Measurements from ENCODE around the gene CD59. TPM values are rescaled to one million over a fixed set of nuclear protein-coding genes. Genes with fewer than 3 reads are reported as not detected.

CD59 gene
- total and polyA plus RNA-seq, 2 of the 4 experiments (the other 2 are of a cell fraction) = 765 to 1,140 TPM

- H4K5ac ChIP-seq (ENCODE audit: low read depth, low read length) = no peak overlapping the region
- no peak overlapping the region for H3K27ac ChIP-seq (ENCODE audit: insufficient read depth, low read length)
- H2BK15ac ChIP-seq (ENCODE audit: low read depth, low read length) = no peak overlapping the region
- H3K27me3 ChIP-seq (ENCODE audit: control insufficient read depth, insufficient read depth, low read length) = no peaks in the 10 kb centered on the region
- no peak overlapping the region for H3K4me3 ChIP-seq (ENCODE audit: insufficient read depth, low read depth, low read length)
- H3K4me2 ChIP-seq (ENCODE audit: low read depth, low read length) = no peak overlapping the region
- H3K9ac ChIP-seq (ENCODE audit: low read depth, low read length) = no peak overlapping the region
- intact Hi-C loops (cut with micrococcal nuclease) (no loop called here), in situ Hi-C loops (cut with MboI; ENCODE audit: low sequenced_read_pairs) (no loop called here), dilution Hi-C loops (cut with HindIII; ENCODE audit: low sequenced_read_pairs, unreplicated experiment) (no loop called here)
- no peaks in the 10 kb centered on the region for H3K79me1 ChIP-seq (ENCODE audit: low read depth in 1 of 2, low read length in 2 of 2)
- H2BK120ac ChIP-seq (ENCODE audit: low read depth, low read length) = no peak overlapping the region
- H3K4me1 ChIP-seq (ENCODE audit: control insufficient read depth, insufficient read depth, low read length) = peaks cover 3% of the 10 kb centered on the region
- H3K9me3 ChIP-seq (ENCODE audit: control insufficient read depth, insufficient read depth, low read length) = no peaks in the 10 kb centered on the region
- ChIA-PET CTCF (no interaction called here), POLR2A (ENCODE audit: unreplicated experiment) (no interaction called here)
- TF ChIP-seq RAD21 (IDR thresholded peaks at IDR 0.05; ENCODE audit: low read length) = no peak
- no peak for TF ChIP-seq SMC3 (IDR thresholded peaks at IDR 0.05; ENCODE audit: low read depth, low read length)
- TF ChIP-seq POLR2A (IDR thresholded peaks at IDR 0.05; ENCODE audit: low read depth, low read length) = no peak
- no peak for TF ChIP-seq ELK1 (IDR thresholded peaks at IDR 0.05; ENCODE audit: borderline replicate concordance, low read depth, low read length)
- no peak for TF ChIP-seq USF2 (IDR thresholded peaks at IDR 0.05; ENCODE audit: low read depth, low read length)
- TF ChIP-seq MAZ (IDR thresholded peaks at IDR 0.05; ENCODE audit: borderline replicate concordance, low read depth, low read length) = no peak
- no peak for TF ChIP-seq MXI1 (IDR thresholded peaks at IDR 0.05; ENCODE audit: borderline replicate concordance, low read depth, low read length)
- no peak for TF ChIP-seq NFE2L2 (IDR thresholded peaks at IDR 0.05; ENCODE audit: low read depth, low read length)
- TF ChIP-seq RCOR1 (IDR thresholded peaks at IDR 0.05; ENCODE audit: insufficient replicate concordance, low read length) = no peak
- TF ChIP-seq CEBPB (IDR thresholded peaks at IDR 0.05; ENCODE audit: low read depth, low read length) = no peak
- no peak for TF ChIP-seq BHLHE40 (IDR thresholded peaks at IDR 0.05; ENCODE audit: low read depth, low read length)
- no peak for TF ChIP-seq CHD1 (IDR thresholded peaks at IDR 0.05; ENCODE audit: low read depth, low read length)
- TF ChIP-seq FOS (IDR thresholded peaks at IDR 0.05; ENCODE audit: low read depth, low read length) = no peak
- no peak for TF ChIP-seq CTCF (conservative IDR thresholded peaks at IDR 0.05; ENCODE audit: low read depth, low read length)
- TF ChIP-seq RFX5 (IDR thresholded peaks at IDR 0.05; ENCODE audit: low read depth, low read length) = no peak
- no peak for TF ChIP-seq MAFK (IDR thresholded peaks at IDR 0.05; ENCODE audit: low read depth, low read length)
- H2BK5ac ChIP-seq (ENCODE audit: low read depth, low read length, poor library complexity, severe bottlenecking) = no peak overlapping the region
- no peak overlapping the region for H3K18ac ChIP-seq (ENCODE audit: low read depth, low read length)
- H2BK20ac ChIP-seq (ENCODE audit: low read depth, low read length) = no peak overlapping the region
- no peak overlapping the region for H3K4ac ChIP-seq (ENCODE audit: low read depth, low read length)
- no TSS peak for BruUV-seq (replicated peaks)
- ATAC-seq (ENCODE audit: low read depth) = no peak
- H4K8ac ChIP-seq (ENCODE audit: low read depth in 2 of 2, low read length in 2 of 2) = no peak overlapping the region
- DNase-seq = no peak
- H4K20me1 ChIP-seq (ENCODE audit: insufficient read depth, low read length) = no peaks in the 10 kb centered on the region
- no peak overlapping the region for H2AK5ac ChIP-seq (ENCODE audit: low read depth, low read length)
- H4K91ac ChIP-seq (ENCODE audit: insufficient read depth, low read depth, low read length) = no peak overlapping the region
- H3K14ac ChIP-seq (replicated peaks; ENCODE audit: low read depth, low read length) = no peak overlapping the region
- no peak overlapping the region for H2AFZ ChIP-seq (replicated peaks; ENCODE audit: low read length, poor library complexity)
- WGBS, 2 experiments (ENCODE audit: extremely low coverage in 2 of 2, insufficient read length in 1 of 2) = 73% methylated on average over 2 of the region's 11 CpGs; no CpG with 5 or more reads in 1 of the 2 experiments
- H3K36me3 ChIP-seq (ENCODE audit: control insufficient read depth, insufficient read depth, low read length) = no peaks in the 10 kb centered on the region
- H2AK9ac ChIP-seq (replicated peaks; ENCODE audit: low read depth, low read length, poor library complexity) = no peak overlapping the region
- H3K9me1 ChIP-seq (ENCODE audit: insufficient read depth, low read length) = peaks cover 2% of the 10 kb centered on the region; the same call in 1 of the 2 replicates
- no peak overlapping the region for H3K23ac ChIP-seq (ENCODE audit: low read depth, low read length)
- no peak overlapping the region for H3K56ac ChIP-seq (ENCODE audit: extremely low read depth, insufficient read depth, low read length)
These were observed 80.2 kb downstream of the CD59 start for GRCh38 chr11:33655842-33656600.
